ENCODE measurements around the gene TM4SF20. TPM values are rescaled to one million over a fixed set of nuclear protein-coding genes. Genes with fewer than 3 reads are reported as not detected.
A peak's percentile ranks its signal among the peaks of the same experiment; 100 is the strongest.

The TM4SF20 gene, protein sequence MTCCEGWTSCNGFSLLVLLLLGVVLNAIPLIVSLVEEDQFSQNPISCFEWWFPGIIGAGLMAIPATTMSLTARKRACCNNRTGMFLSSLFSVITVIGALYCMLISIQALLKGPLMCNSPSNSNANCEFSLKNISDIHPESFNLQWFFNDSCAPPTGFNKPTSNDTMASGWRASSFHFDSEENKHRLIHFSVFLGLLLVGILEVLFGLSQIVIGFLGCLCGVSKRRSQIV
- not detected for total RNA-seq
- long read RNA-seq: 0 reads

GRCh38 chr2:227379095-227379494 lies at the start of gene TM4SF20:
TM4SF20 (minus strand) TSS chr2:227379306; CDS start chr2:227379268, 38 bp downstream.
- intact Hi-C loops (cut with DNase I): no loop called here
- DNase-seq (ENCODE audit: missing footprints) (no peak), ATAC-seq (no peak)

DNA sequence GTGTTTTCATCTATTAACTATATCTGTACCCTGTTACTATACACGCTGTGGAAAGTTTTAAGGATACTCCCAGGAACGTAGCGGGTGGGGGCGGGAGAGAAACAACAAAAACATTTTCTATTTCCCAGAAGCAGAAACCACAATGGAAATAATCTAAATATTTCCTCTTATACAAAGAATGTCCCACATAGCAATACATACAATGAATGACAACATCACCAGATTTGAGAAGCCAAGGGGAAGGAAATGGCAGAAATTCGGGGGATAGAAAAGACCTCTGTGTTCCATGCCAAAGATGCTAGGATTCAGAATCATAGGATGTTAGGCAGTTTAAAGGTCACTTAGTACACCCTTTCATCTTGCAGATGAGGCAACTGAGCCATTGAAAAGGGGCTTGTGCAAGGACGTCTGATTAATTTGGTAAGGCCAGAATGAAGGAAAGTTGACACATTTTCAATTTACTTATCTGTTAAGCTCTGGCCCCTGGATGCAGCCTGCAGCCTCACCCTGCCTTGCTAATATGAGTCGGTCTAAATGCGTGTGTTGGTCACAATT lies 49.7 kb upstream of the TM4SF20 start:
- intact Hi-C loops (cut with DNase I): no loop called here
- ATAC-seq (no peak), DNase-seq (ENCODE audit: missing footprints) (no peak)

- intact Hi-C loops (cut with DNase I): no loop called here
- ATAC-seq: no peak
- DNase-seq (ENCODE audit: missing footprints): no peak
Observed at GRCh38 chr2:227423656-227424499, 44.8 kb upstream of the TM4SF20 start.

GRCh38 chr2:227420087-227421052 lies 41.3 kb upstream of the TM4SF20 start:
- DNase-seq (ENCODE audit: missing footprints) (no peak), ATAC-seq (no peak)
- intact Hi-C loops (cut with DNase I): no loop called here

- intact Hi-C loops (cut with DNase I): no loop called here
- no peak for DNase-seq (ENCODE audit: missing footprints)
- ATAC-seq: peak; percentile 17
Observed at GRCh38 chr2:227416701-227417100, 37.6 kb upstream of the TM4SF20 start.

DNA sequence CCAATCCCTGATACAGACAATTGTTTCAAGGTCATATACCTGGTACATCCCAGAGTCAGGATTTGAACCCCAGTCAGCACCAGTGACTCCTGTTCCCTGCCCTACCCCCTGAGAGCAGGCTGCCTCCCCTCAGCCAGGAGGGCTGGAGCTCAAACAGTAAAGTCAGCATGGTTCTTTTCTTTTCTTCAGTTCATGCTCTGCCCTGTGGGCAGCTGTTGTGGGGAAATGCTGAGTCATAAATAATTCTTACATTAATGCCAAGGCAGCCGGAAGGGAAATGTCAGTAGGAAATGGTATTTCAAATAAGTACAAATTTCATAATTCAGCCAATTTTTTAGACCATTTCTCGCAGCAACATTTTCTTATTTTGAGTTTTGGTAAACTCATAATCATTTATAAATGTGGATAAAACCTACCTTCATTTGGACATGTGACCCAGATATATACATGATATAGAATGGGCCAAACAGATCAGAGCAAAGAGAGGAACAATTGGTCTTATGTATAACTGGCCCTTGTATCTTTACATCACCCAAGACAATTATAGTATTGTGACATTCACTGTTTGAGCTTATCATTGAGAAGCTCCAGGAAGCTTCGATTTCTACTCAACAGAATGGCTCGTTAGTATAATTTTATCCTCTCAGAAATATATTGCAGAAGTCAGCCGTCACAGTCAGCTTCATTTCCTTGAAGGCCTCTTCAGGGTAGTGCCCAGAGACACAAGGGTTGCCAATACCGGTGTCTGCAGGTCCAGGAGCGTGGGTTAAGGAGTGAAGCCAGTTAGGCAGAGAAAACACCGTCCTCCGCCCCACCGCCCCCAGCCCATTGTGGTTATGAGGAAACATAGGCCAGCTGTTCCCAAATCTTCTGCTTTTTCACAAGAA lies 36.7 kb upstream of the TM4SF20 start:
- DNase-seq (ENCODE audit: missing footprints) (peak; percentile 76), ATAC-seq (peak; percentile 90)
- intact Hi-C loops (cut with DNase I): no loop called here

- DNase-seq (ENCODE audit: missing footprints) (no peak), ATAC-seq (no peak)
- intact Hi-C loops (cut with DNase I): no loop called here
Observed at GRCh38 chr2:227414846-227415245, 35.7 kb upstream of the TM4SF20 start.

DNA sequence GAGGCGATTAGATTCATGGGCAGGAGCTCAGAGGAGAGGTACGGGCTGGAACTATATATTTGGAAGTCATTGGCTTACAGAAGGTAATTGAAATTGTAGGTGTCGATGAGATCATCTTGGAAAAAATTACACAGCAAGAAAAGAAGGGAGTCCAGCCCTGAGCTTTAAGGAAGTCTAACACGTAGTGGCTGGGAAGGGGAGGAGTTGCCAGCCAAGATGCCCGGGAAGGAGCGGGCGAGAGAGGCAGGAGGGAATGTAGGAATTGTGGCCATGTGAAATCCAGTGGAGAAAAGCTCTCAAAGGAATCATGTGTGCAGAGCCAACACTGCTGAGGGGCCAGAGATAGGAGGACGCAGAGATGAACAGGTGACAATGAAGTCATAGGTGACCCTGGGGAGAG lies 34.3 kb upstream of the TM4SF20 start:
- no peak for ATAC-seq
- no peak for DNase-seq (ENCODE audit: missing footprints)
- intact Hi-C loops (cut with DNase I): no loop called here

DNA sequence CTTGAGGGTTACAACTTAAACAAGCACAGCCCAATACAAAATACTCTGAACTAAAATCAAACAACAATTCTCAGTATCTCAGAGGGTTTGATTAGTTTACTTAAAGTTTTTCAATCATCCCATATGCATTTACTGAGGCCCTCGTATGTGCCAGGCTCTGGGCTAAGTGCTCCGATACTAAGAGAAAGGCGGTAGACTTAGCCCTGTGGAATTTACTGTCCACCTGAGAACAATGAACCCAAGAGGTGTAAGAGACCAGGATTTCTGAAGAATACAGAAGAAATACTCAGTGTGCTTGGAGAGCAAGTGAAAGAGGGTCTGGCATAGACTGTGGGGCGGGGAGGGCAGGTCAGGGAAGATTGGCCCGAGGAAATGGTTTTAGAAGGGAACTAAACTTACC lies 33.8 kb upstream of the TM4SF20 start:
- intact Hi-C loops (cut with DNase I): no loop called here
- ATAC-seq (no peak), DNase-seq (ENCODE audit: missing footprints) (no peak)

DNA sequence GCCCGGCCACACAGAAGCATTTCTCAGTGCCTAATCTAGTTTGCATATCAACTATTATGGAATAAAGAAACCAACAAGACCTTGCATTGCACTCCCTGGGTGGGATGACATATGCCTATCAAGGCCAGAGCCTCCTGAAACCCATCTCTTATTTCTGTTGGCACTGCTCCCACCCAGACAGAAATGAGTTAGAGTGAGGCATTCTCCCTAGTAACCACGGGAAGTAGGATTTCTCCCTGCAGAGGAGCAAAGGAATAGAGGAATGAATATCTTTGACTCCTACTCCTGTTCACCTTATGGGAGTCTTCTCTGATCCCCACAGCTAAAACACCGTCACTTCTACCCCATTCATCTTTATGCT lies 32.9 kb upstream of the TM4SF20 start:
- ATAC-seq (no peak), DNase-seq (ENCODE audit: missing footprints) (no peak)
- intact Hi-C loops (cut with DNase I): no loop called here

DNA sequence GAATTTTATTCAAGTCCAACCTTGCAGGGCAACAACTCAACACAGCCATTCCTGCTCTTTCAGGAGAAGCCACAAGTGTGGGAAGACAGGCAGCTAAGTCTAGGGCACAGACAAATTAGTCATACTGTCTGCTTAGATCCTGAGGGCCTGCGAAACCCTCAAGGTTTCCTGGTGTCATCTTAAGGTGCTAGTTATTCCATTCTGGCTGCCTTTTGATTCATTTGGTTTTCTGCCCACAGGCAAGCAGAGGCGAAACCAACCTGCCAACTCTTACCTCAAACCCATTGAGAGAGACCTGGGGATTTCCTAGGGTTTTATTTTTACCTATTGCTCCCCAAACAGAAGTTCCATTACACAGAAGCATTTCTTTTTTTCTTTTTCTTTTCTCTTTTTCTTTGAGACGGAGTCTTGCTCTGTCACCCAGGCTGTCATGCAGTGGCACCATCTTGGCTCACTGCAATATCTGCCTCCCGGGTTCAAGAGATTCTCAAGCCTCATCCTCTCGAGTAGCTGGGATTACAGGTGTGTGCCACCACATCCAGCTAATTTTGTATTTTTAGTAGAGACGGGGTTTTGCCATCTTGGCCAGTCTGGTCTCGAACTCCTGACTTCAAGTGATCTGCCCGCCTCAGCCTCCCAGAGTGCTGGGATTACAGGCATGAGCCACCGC lies 32.3 kb upstream of the TM4SF20 start:
- ATAC-seq (no peak), DNase-seq (ENCODE audit: missing footprints) (no peak)
- intact Hi-C loops (cut with DNase I): no loop called here

GRCh38 chr2:227410191-227410590 lies 31.1 kb upstream of the TM4SF20 start:
- intact Hi-C loops (cut with DNase I): no loop called here
- ATAC-seq (no peak), DNase-seq (ENCODE audit: missing footprints) (no peak)

- DNase-seq (ENCODE audit: missing footprints) (peak; percentile 88), ATAC-seq (peak; percentile 30)
- intact Hi-C loops (cut with DNase I): loop anchor here (2.0 to 5.0 kb wide), 3 partner anchors 63 to 359 kb away; no protein-coding TSS in a partner anchor
Observed at GRCh38 chr2:227407591-227408151, 28.6 kb upstream of the TM4SF20 start.

DNA sequence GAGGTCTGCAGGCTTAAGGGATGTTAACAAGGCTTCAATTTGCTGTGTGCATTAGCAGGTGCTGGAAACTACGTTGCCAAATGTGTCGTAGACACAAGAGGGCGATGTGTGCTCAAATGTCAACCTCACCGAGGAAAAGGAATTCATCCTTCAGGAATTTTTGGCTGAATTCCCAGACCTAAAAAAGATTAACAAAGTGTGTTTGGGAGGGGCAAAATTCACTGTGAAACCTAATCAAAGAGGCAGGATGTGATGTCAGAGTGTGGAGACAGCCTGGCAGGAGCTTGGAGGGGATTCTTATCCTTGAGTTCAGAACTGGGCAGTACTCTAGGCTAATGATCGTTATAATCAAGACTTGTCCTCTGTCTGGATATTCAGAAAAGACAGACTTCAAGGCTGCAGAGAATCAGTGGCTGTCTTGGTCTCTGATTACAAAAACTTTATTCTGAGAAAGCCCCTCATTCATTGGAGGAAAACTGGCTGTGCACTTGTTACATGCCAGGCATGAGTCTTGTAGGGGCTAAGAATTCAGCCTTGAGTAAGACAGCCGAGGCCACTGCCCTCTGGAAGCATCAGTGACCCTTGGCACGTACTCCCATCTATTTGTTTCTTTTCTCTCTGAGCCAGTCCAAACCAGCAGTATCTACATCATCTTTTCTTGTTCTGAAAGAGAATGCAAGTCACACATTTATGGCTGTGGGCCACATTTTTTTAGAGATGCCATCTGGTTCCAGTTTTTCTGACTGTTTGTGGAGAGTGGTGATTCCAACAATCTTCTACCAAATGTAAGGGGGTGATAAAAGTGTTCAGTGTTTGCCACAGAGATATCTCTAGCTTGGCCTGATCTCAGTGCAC lies 27.3 kb upstream of the TM4SF20 start:
- peak; percentile 85 for ATAC-seq
- intact Hi-C loops (cut with DNase I): loop anchor here (2.0 to 5.0 kb wide), 3 partner anchors 64 to 360 kb away; no protein-coding TSS in a partner anchor
- no peak for DNase-seq (ENCODE audit: missing footprints)

DNA sequence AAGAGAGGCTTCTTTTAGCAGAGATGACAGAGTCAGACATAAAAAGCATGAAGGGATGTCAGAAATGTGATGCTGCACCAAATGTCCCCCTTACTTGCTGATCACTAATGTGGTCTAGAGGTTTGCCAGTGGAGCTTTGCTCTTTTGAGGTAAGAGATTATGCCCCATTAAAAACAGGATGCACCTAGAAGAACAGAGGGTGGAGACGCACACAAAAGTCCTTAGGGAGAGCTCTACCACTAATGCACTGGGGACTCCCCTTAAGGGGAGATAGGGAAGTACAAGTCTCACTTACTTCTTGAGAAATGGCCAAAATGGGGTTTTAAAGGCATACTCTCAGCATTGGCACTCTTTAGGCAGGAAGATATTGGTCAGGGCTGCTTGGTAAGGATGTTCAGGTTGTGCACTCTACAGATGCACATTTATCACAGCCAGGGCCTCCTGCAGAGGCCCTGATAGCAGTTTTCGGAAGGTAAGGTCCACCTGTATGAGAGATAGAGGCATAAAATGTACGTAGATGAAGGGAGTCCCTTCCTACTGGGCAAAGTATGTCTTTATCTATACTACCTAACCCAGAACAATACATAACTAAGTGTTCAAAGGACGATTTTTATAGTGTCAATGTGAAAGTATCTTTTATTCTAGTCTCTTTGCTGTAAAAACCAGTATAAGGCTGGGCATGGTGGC lies 25.6 kb upstream of the TM4SF20 start:
- intact Hi-C loops (cut with DNase I): loop anchor here (5.0 kb wide), 1 partner anchor 253 kb away; no protein-coding TSS in a partner anchor
- ATAC-seq (no peak), DNase-seq (ENCODE audit: missing footprints) (no peak)

DNA sequence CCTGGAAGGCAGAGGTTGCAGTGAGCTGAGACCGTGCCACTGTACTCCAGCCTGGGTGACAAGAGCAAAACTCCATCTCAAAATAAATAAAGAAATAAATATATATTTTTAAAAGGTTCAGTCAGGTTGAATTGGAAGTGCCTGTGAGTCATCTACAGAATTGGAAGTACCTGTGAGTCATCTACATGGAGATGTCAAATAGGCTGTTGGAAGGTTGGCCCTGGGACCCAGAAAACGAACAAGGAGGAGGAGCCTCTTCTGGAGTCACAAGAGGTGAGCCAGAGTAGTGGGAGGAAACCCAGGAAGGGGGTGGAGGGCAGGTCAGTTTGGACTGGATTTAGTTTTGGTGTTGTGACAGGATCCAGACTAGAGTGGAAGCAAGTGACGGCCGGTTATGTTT lies 23.9 kb upstream of the TM4SF20 start:
- ATAC-seq (no peak), DNase-seq (ENCODE audit: missing footprints) (no peak)
- intact Hi-C loops (cut with DNase I): no loop called here
